Immature natural killer cell (primary cell): ENCODE measurements around the gene CD276. TPM values are rescaled to one million over a fixed set of nuclear protein-coding genes. Genes with fewer than 3 reads are reported as not detected.

Experiments
- DNase-seq, 3 donors: peaks; one replicate each; pipeline ENCODE4 v3.0.0; 2022; ENCODE audit warnings: mixed read lengths in 1 of 3
- H3K27ac Mint-ChIP-seq, 6 donors: one replicate each; pipeline ENCODE4 v1.8.0; 2020; ENCODE audit warnings: mixed read lengths in 6 of 6, mild to moderate bottlenecking in 5 of 6, inconsistent platforms in 4 of 6, moderate library complexity in 3 of 6
- H3K27me3 Mint-ChIP-seq, 3 donors: one replicate each; pipeline ENCODE4 v1.8.0; 2020 to 2021; ENCODE audit warnings: low read depth in 3 of 3, mild to moderate bottlenecking in 3 of 3, mixed read lengths in 3 of 3, moderate library complexity in 3 of 3, inconsistent platforms in 1 of 3
- H3K36me3 Mint-ChIP-seq, 3 donors: one replicate each; pipeline ENCODE4 v1.8.0; 2020; ENCODE audit warnings: mixed read lengths in 3 of 3, inconsistent platforms in 2 of 3, mild to moderate bottlenecking in 2 of 3
- H3K4me1 Mint-ChIP-seq, 2 donors: one replicate each; pipeline ENCODE4 v1.8.0; 2020; ENCODE audit warnings: inconsistent platforms in 2 of 2, mild to moderate bottlenecking in 2 of 2, mixed read lengths in 2 of 2, moderate library complexity in 1 of 2
- H3K4me3 Mint-ChIP-seq, 5 donors: one replicate each; pipeline ENCODE4 v1.8.0; 2020; ENCODE audit warnings: mild to moderate bottlenecking in 5 of 5, mixed read lengths in 5 of 5, inconsistent platforms in 3 of 5, moderate library complexity in 3 of 5
- H3K9me3 Mint-ChIP-seq, 6 donors: one replicate each; pipeline ENCODE4 v1.8.0; 2020; ENCODE audit warnings: mild to moderate bottlenecking in 6 of 6, mixed read lengths in 6 of 6, inconsistent platforms in 4 of 6, moderate library complexity in 3 of 6
- polyA plus RNA-seq, 3 donors: library from polyadenylated mRNA; unstranded; fragments of 300-500 nt; fragmentation: Illumina TruSeq; gene quantifications; one replicate each; pipeline ENCODE4 v1.2.3, GENCODE V29; 2021

Gene CD276
- polyA plus RNA-seq, 3 donors from 2014 or later = not detected

DNA sequence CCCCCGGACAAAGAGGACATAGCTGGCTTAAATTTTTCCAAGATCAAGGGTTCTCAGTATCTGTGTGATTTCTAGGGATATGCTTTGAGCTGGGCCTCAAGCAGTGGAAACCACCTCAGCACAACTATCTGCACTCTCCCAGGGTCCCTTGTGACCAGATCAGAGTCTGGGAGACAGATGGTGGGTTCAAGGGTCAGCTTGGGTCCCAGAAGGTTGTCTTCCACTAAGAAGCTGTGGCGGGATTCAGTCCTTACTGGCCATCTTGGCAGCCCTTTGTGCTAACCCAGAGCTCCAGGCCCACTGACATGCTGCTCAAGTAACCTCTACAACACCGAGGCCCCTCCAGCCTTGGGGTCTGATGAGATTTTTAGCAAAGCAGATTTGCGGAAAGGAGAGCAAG, 66.3 kb downstream of the CD276 start:
- Mint-ChIP-seq H3K4me3 (no peak overlapping the region), H3K27ac (no peak overlapping the region), H3K4me1 (no peaks in the 10 kb centered on the region), H3K36me3 (no peaks in the 10 kb centered on the region), H3K9me3 (peaks cover 0 to 2% (median 0%) of the 10 kb centered on the region in 6 donors), H3K27me3 (peaks cover 8 to 28% (median 18%) of the 10 kb centered on the region in 3 donors)
- no peak for DNase-seq

GRCh38 chr15:73750951-73751350, 66.8 kb downstream of the CD276 start:
- DNase-seq = no peak
- Mint-ChIP-seq H3K9me3 (peaks cover 0 to 3% (median 0%) of the 10 kb centered on the region in 6 donors), H3K4me3 (no peak overlapping the region), H3K36me3 (no peaks in the 10 kb centered on the region), H3K4me1 (no peaks in the 10 kb centered on the region), H3K27ac (no peak overlapping the region), H3K27me3 (peaks cover 9 to 33% (median 18%) of the 10 kb centered on the region in 3 donors)

- H3K9me3 Mint-ChIP-seq = peaks cover 0 to 4% (median 0%) of the 10 kb centered on the region in 6 donors
- H3K27me3 Mint-ChIP-seq = peaks cover 9 to 35% (median 18%) of the 10 kb centered on the region in 3 donors
- no peaks in the 10 kb centered on the region for H3K36me3 Mint-ChIP-seq
- no peaks in the 10 kb centered on the region for H3K4me1 Mint-ChIP-seq
- H3K4me3 Mint-ChIP-seq = no peak overlapping the region
- no peak for DNase-seq
- H3K27ac Mint-ChIP-seq = no peak overlapping the region
Observed at GRCh38 chr15:73751511-73751898, 67.3 kb downstream of the CD276 start.

DNA sequence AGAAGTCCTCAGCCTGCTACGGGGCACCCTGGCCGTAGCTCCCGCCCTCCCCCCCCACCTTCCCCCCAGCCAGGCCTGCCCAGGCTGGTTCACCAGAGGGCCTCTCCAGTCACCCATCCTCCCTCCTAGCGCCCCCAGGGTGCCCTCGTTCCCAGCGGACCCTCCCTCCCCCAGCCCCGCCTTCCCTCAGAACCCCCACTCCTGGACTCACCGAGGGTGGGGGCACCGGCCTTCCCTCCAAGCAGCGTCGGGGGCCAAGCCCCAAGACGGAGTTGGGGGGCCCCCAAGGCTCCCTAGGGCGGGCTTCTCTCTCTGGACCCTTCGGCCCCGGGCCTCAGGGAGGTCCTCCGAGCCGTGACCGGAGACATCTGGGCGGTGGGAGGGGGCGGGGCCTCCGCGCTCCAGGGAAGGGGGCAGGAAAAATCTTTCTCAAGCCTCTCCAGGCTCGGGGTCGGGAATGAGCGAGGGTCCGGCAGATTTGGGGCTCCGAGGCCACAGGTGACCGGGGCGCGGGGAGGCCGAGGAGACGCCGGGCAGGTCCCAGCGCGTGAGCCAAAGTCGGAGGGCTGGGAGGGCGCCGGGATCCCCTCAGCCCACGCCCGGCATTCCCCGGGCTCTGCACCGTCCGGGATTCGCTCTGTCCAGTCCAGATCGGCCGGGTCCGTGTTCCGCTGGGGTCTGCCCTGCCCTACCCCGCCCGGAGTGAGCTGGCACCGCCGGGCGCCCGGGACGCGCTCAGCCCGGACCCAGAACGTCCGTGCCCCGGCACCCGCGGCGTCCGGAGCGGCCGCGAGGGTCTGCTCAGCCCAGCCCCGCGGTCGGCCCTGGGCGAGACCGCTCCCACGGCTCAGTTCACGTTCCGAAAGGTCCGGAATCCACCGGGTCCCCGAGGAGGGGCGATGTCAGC, 68.0 kb downstream of the CD276 start:
- H3K4me3 Mint-ChIP-seq = no peak overlapping the region
- H3K27me3 Mint-ChIP-seq = peaks cover 9 to 38% (median 16%) of the 10 kb centered on the region in 3 donors
- H3K27ac Mint-ChIP-seq = no peak overlapping the region
- peaks cover 0 to 4% (median 0%) of the 10 kb centered on the region in 6 donors for H3K9me3 Mint-ChIP-seq
- H3K36me3 Mint-ChIP-seq = no peaks in the 10 kb centered on the region
- no peak for DNase-seq
- no peaks in the 10 kb centered on the region for H3K4me1 Mint-ChIP-seq

DNA sequence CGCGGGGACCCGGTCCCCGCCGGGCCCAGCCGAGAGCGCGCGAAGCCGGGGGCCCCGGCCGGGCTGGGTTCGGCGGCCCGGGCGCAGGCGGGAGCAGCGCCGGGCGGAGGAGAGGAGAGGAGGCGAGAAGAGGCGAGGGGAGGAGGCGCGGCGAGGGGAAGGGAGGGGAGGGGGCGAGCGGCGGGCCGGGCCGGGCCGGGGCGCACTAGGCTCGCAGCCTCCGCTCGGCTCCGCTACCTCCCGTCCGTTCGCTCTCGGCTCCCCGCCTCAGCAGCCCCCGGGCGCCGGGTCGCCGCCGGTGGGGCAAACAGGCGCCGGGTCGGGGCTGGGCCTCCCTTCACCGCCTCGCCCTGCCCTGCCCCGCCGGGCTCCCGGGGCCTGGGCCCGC, 68.6 kb downstream of the CD276 start:
- Mint-ChIP-seq H3K27me3 (peaks cover 11 to 37% (median 19%) of the 10 kb centered on the region in 3 donors), H3K4me1 (no peaks in the 10 kb centered on the region), H3K9me3 (peaks cover 0 to 4% (median 0%) of the 10 kb centered on the region in 6 donors), H3K27ac (no peak overlapping the region), H3K36me3 (no peaks in the 10 kb centered on the region), H3K4me3 (no peak overlapping the region)
- no peak for DNase-seq

- Mint-ChIP-seq H3K27me3 (peaks cover 11 to 37% (median 19%) of the 10 kb centered on the region in 3 donors), H3K27ac (no peak within 1 kb of the TSS), H3K4me3 (no peak within 1 kb of the TSS), H3K36me3 (no peaks in the 10 kb centered on the region), H3K4me1 (no peaks in the 10 kb centered on the region), H3K9me3 (peaks cover 0 to 4% (median 0%) of the 10 kb centered on the region in 6 donors)
- no peak for DNase-seq
Observed at GRCh38 chr15:73753250-73754130, 69.3 kb downstream of the CD276 start, which contains the start of gene INSYN1. Gene INSYN1 (minus strand): TSS chr15:73753351. CDS start chr15:73751130, 2,221 bp downstream.

- DNase-seq = no peak
- H3K27me3 Mint-ChIP-seq = peaks cover 11 to 37% (median 19%) of the 10 kb centered on the region in 3 donors
- no peaks in the 10 kb centered on the region for H3K36me3 Mint-ChIP-seq
- H3K4me3 Mint-ChIP-seq = no peak overlapping the region
- no peaks in the 10 kb centered on the region for H3K4me1 Mint-ChIP-seq
- H3K9me3 Mint-ChIP-seq = peaks cover 0 to 4% (median 0%) of the 10 kb centered on the region in 6 donors
- no peak overlapping the region for H3K27ac Mint-ChIP-seq
Observed at GRCh38 chr15:73754461-73754860, 70.3 kb downstream of the CD276 start.

- Mint-ChIP-seq H3K27ac (no peak overlapping the region), H3K9me3 (peaks cover 0 to 4% (median 0%) of the 10 kb centered on the region in 6 donors), H3K36me3 (no peaks in the 10 kb centered on the region), H3K4me3 (no peak overlapping the region), H3K4me1 (no peaks in the 10 kb centered on the region), H3K27me3 (peaks cover 11 to 31% (median 13%) of the 10 kb centered on the region in 3 donors)
- no peak for DNase-seq
Observed at GRCh38 chr15:73755481-73755880, 71.3 kb downstream of the CD276 start.

GRCh38 chr15:73755946-73756345, 71.8 kb downstream of the CD276 start:
- Mint-ChIP-seq H3K36me3 (no peaks in the 10 kb centered on the region), H3K27me3 (peaks cover 11 to 27% (median 13%) of the 10 kb centered on the region in 3 donors), H3K27ac (no peak overlapping the region), H3K4me1 (no peaks in the 10 kb centered on the region), H3K4me3 (no peak overlapping the region), H3K9me3 (peaks cover 0 to 4% (median 0%) of the 10 kb centered on the region in 6 donors)
- DNase-seq = no peak

GRCh38 chr15:73756390-73756789, 72.2 kb downstream of the CD276 start:
- H3K4me3 Mint-ChIP-seq = no peak overlapping the region
- no peak for DNase-seq
- H3K4me1 Mint-ChIP-seq = no peaks in the 10 kb centered on the region
- H3K9me3 Mint-ChIP-seq = peaks cover 0 to 4% (median 0%) of the 10 kb centered on the region in 6 donors
- H3K27me3 Mint-ChIP-seq = peaks cover 10 to 27% (median 13%) of the 10 kb centered on the region in 3 donors
- H3K27ac Mint-ChIP-seq = no peak overlapping the region
- no peaks in the 10 kb centered on the region for H3K36me3 Mint-ChIP-seq

GRCh38 chr15:73756947-73757513, 72.8 kb downstream of the CD276 start:
- no peak overlapping the region for H3K27ac Mint-ChIP-seq
- no peaks in the 10 kb centered on the region for H3K36me3 Mint-ChIP-seq
- H3K27me3 Mint-ChIP-seq = peaks cover 9 to 27% (median 13%) of the 10 kb centered on the region in 3 donors
- no peak for DNase-seq
- H3K4me3 Mint-ChIP-seq = no peak overlapping the region
- no peaks in the 10 kb centered on the region for H3K4me1 Mint-ChIP-seq
- peaks cover 0 to 4% (median 0%) of the 10 kb centered on the region in 6 donors for H3K9me3 Mint-ChIP-seq

- Mint-ChIP-seq H3K9me3 (peaks cover 0 to 4% (median 0%) of the 10 kb centered on the region in 6 donors), H3K36me3 (no peaks in the 10 kb centered on the region), H3K4me3 (no peak overlapping the region)
Observed at GRCh38 chr15:73757571-73757970, 73.4 kb downstream of the CD276 start.

GRCh38 chr15:73758461-73758860, 74.3 kb downstream of the CD276 start:
- Mint-ChIP-seq H3K4me3 (no peak overlapping the region), H3K36me3 (no peaks in the 10 kb centered on the region), H3K27ac (no peak overlapping the region), H3K27me3 (peaks cover 9 to 30% (median 13%) of the 10 kb centered on the region in 3 donors), H3K9me3 (peaks cover 0 to 4% (median 0%) of the 10 kb centered on the region in 6 donors), H3K4me1 (no peaks in the 10 kb centered on the region)
- DNase-seq = no peak

More at GRCh38 chr15:73757571-73757970, 73.4 kb downstream of the CD276 start:
- no peak overlapping the region for H3K27ac Mint-ChIP-seq
- peaks cover 9 to 27% (median 13%) of the 10 kb centered on the region in 3 donors for H3K27me3 Mint-ChIP-seq
- DNase-seq = no peak
- no peaks in the 10 kb centered on the region for H3K4me1 Mint-ChIP-seq
